ENCODE data around the gene STARD10.

- TF ChIP-seq RFX5 (IDR thresholded peaks at IDR 0.05; ENCODE audit: borderline replicate concordance, low read depth, low read length) (no peak), TCF12 (IDR thresholded peaks at IDR 0.05; ENCODE audit: low read depth, low read length) (no peak)
- TF ChIP-seq, protein P1, sequence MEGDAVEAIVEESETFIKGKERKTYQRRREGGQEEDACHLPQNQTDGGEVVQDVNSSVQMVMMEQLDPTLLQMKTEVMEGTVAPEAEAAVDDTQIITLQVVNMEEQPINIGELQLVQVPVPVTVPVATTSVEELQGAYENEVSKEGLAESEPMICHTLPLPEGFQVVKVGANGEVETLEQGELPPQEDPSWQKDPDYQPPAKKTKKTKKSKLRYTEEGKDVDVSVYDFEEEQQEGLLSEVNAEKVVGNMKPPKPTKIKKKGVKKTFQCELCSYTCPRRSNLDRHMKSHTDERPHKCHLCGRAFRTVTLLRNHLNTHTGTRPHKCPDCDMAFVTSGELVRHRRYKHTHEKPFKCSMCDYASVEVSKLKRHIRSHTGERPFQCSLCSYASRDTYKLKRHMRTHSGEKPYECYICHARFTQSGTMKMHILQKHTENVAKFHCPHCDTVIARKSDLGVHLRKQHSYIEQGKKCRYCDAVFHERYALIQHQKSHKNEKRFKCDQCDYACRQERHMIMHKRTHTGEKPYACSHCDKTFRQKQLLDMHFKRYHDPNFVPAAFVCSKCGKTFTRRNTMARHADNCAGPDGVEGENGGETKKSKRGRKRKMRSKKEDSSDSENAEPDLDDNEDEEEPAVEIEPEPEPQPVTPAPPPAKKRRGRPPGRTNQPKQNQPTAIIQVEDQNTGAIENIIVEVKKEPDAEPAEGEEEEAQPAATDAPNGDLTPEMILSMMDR (IDR thresholded peaks at IDR 0.05; ENCODE audit: control extremely low read depth in 1 of 3, insufficient read depth in 1 of 3, low read depth in 1 of 3, low read length in 3 of 3) = no peak
Observed at GRCh38 chr11:72741849-72742512, 51.9 kb downstream of the STARD10 start.

Data from H1 (cell line).